ENCODE data around the gene KCNIP3. TPM values are rescaled to one million over a fixed set of nuclear protein-coding genes. Genes with fewer than 3 reads are reported as not detected.
A peak's percentile ranks its signal among the peaks of the same experiment; 100 is the strongest.

The KCNIP3 gene
- polyA plus RNA-seq, 12 donors: 5.0 to 7.6 (median 6.3) TPM; not detected in 1

- DNase-seq: no peak
Observed at GRCh38 chr2:95294579-95295250, 2.4 kb upstream of the KCNIP3 start.

DNA sequence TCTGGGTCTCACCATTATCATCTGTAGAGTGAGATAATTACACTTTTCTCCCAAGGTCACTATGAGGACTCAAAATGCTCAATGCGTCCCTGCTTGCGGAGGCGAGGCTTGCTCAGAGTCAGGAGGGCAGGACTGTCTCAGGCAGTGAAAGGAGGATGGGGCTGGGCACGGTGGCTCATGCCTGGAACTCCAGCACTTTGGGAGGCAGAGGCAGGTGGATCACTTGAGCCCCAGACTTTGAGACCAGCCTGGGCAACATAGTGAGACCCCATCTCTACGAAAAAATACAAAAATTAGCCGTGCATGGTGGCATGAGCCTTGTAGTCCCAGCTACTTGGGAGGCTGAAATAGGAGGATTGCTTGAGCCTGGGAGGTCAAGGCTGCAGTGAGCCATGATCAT lies 1.8 kb upstream of the KCNIP3 start:
- no peak for DNase-seq

- DNase-seq: no peak
Observed at GRCh38 chr2:95296011-95296410, 1.1 kb upstream of the KCNIP3 start.

GRCh38 chr2:95297639-95298395 lies 670 bp downstream of the KCNIP3 start:
- no peak for DNase-seq

GRCh38 chr2:95298486-95299111 lies 1.5 kb downstream of the KCNIP3 start:
- no peak for DNase-seq

GRCh38 chr2:95299961-95300360 lies 2.8 kb downstream of the KCNIP3 start:
- no peak for DNase-seq

- DNase-seq: no peak
Observed at GRCh38 chr2:95300450-95300849, 3.3 kb downstream of the KCNIP3 start.

DNA sequence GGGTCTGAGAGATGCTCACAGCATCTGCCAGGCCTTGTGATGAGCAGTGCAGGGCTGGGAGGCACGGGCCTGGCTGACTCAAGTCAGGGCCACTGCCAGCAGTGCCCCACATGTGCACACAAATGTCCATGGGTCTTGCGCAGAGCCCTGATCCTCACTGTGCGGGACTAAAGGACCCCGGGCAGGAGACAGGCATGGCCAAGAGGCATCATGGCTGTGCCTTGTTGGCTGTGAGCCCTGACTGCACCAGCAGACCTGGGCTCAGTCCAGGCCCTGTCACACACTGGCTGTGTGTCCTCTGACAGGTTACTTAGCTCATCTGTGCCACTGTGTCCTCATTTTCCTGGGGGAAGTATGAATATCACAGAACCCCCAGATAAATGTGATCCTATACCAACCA lies 4.0 kb downstream of the KCNIP3 start:
- DNase-seq: no peak

- DNase-seq: no peak
Observed at GRCh38 chr2:95301876-95302641, 4.9 kb downstream of the KCNIP3 start.

DNA sequence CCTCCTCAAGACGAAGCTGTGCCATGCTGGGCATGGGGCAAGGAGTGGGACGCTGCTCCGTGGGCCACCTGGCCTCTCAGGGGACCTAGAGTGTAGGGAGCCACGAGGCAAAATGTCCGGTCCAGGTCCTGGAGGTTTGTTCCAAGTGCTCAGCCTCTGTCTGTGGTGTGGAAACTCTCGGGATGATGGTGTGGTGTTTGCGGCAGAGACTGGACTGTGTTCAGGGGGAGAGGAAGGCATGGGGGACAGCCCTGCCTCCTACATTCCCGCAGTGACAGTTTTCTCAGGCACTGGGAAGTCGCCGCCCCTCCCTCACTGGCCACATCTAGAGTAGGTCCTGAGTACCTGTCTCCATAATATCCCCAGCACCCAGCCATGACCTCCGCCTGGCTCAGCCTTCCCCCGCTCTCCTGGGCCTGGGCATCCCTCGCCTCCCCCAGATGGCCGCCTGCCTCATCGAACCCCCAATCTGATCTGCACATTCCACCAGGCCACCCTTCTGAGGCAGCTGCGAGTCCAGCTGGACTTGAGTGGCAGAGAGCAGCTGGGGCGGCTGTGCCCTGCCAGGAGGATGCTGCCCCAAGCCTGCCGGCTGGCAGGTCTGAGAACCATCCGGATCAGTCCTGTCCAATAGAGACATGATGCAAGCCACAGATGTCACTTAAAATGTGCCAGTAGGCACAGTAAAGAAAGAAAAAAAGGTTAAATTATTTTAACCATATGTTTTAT lies 6.2 kb downstream of the KCNIP3 start:
- DNase-seq: peak; percentile 45

- no peak for DNase-seq
Observed at GRCh38 chr2:95305380-95306061, 8.4 kb downstream of the KCNIP3 start.

- DNase-seq: no peak
Observed at GRCh38 chr2:95306336-95306895, 9.3 kb downstream of the KCNIP3 start.

DNA sequence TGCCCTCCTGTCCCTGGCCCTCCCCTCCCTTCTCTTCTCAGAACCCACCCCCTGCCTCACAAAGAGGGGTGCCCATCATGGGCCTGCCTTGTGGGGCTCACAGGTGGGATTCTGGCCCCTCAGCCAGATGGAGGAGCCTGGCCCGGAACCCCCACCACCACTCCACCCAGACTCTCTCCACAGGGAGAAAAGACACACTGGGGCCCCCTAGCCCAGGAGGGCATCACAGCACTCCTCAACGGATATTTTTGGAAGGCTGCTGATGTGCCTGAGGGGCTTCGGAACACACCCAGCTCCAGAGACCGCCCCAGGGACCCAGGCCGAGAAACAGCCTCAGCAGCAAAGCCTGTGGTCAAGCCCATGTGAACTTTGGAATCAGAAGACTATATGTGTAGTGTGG lies 9.9 kb downstream of the KCNIP3 start:
- no peak for DNase-seq

GRCh38 chr2:95307878-95308277 lies 10.7 kb downstream of the KCNIP3 start:
- no peak for DNase-seq

GRCh38 chr2:95308426-95308990 lies 11.4 kb downstream of the KCNIP3 start:
- DNase-seq: no peak

DNA sequence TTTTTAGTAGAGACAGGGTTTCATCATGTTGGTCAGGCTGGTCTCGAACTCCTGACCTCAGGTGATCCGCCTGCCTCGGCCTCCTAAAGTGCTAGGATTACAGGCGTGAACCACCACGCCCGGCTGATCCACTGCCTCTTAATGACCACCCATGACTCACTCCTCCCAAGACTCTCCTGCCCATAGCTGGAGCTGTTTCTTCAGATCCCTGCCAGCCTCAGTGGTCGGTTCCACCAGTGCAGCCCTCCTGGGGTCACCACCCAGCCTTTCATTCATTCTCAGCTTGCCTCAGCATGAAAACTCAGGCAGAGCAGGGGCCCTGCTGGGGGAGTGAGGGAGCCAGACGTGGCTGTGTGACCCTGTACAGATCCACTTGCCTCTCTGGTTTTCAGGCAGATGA lies 12.5 kb downstream of the KCNIP3 start:
- no peak for DNase-seq

DNA sequence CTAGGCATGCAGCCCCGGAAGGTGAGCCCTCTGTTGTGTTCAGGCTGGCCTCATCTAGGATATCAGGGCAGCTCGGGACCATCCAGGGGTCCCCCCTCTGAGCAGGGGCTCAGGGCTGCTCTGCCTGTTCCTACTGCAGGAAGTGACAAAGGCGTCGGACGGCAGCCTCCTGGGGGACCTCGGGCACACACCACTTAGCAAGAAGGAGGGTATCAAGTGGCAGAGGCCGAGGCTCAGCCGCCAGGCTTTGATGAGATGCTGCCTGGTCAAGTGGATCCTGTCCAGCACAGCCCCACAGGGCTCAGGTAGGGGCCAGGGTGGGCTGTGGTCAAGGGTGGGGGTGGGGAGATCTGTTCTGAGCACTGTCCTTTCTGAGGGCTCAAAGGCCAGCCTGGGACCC lies 13.1 kb downstream of the KCNIP3 start:
- no peak for DNase-seq

DNA sequence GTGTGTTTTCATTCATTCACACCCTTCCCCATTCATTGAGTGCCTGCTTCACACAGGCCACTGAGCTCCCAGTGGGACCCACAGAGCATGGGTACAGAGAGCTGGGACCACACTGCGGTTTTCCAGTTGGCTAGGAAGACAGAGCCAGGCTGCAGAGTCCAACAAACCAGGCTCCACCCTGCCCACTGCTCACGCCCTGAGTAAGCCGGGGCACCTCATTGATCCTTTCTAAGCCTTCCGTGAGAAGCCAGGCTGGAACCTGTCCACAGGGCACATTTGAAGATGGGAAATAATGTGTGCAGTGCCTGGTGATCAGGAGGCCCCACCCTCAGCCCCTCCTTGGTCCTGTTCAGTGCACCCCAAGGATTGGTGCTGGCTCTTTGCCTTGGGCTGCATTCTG lies 13.5 kb downstream of the KCNIP3 start:
- DNase-seq: no peak

DNA sequence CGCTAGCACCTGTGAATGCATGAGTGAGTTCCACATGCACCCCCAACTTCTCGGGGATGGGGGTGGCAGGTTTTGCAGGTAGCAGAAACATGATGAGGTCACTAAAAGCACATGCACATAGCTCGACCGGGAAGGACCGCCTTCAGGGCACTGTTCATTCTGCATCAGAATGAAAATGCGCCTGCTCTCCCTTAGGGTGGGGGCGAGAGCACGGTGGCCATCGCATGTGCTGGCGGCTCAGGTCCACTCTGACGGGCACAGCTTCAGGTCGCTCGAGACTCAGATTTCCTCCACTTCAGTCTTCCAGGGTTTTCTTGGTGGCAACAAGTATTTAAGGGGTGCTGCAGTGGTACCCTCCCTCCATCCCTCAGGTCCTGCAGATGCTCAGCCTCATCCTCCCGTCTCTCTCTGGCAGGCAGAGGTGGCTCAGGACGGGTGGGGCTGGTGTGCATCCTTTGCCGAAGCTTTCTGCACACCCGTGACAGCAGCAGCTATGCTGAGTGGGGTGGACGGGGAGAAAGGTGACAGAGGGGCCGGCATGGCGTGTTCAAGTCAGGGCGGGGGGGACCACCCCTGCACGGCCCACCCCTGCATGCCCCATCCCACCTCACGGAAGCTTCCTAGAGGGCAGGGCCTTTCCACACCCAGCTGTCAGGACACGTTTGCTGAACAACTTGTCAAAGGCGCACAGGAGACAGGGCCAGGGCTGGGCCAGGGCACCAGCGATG lies 14.8 kb downstream of the KCNIP3 start:
- DNase-seq: no peak
